HCT116 (cell line): ENCODE results near the gene STK32B. TPM values are rescaled to one million over a fixed set of nuclear protein-coding genes. Genes with fewer than 3 reads are reported as not detected.

Experiments
- ATAC-seq: fragments of 200-7000 bp; cut with Tn5 transposase; 2 replicates; pipeline ENCODE4 v1.9.1; 2020; ENCODE audit warnings: mild to moderate bottlenecking, moderate library complexity
- BruUV-seq: library from RNA; stranded (reverse); fragments of 400-500 nt; replicated peaks from 2 replicates; lab custom pipeline; 2021; lab: Mats Ljungman, UMichigan
- CTCF ChIA-PET: fragments of 300-600 bp; sonication (Branson Sonifier 250); formaldehyde crosslinking; loops from one replicate; lab custom pipeline; 2021; ENCODE audit warnings: antibody characterized with exemption; lab: Charles Lee
- POLR2A ChIA-PET: fragments of 300-600, 350-600 bp; sonication (Branson Sonifier 250); formaldehyde crosslinking; loops from one replicate; lab custom pipeline; 2021; ENCODE audit warnings: antibody characterized with exemption; lab: Charles Lee
- RAD21 ChIA-PET, 2 experiments: fragments of 300-600 bp; sonication (Branson Sonifier 250); formaldehyde crosslinking; loops; one replicate each; lab custom pipeline; 2023; ENCODE audit warnings: low total read pairs in 2 of 2; ENCODE audit not compliant: uncharacterized antibody in 2 of 2, unreplicated experiment in 2 of 2, low non-redundant PET in 1 of 2; lab: Charles Lee
- DNase-seq: peaks from one replicate; pipeline ENCODE4 v3.0.0-alpha.2; 2010; ENCODE audit warnings: low read depth, low spot score
- H2AFZ ChIP-seq: fragments of 200-600 bp; shearing (Covaris generic), sonication (generic); 2 replicates; pipeline ENCODE4 v1.6.1; 2017; ENCODE audit warnings: low read depth, mixed run types, mixed read lengths, antibody characterized with exemption, low read length; ENCODE audit not compliant: poor library complexity, severe bottlenecking
- H3K27ac ChIP-seq: 2 replicates; pipeline ENCODE4 v1.5.1; 2012; ENCODE audit warnings: low read depth, low read length
- H3K27me3 ChIP-seq: fragments of 200-600 bp; sonication (generic); 2 replicates; pipeline ENCODE4 v1.6.1; 2016; ENCODE audit warnings: mixed run types, low read length, mixed read lengths; ENCODE audit not compliant: insufficient read depth
- H3K36me3 ChIP-seq, 2 experiments: fragments of 200-500 bp in 1 of 2; fragments of 200-600 bp in 1 of 2; sonication (Bioruptor generic) in 1 of 2; sonication (generic) in 1 of 2; 2 replicates each; pipeline versions ENCODE4 v1.5.1 to v1.6.1; 2014 to 2016; ENCODE audit warnings: low read length in 2 of 2, inconsistent platforms in 1 of 2, mixed read lengths in 1 of 2, mixed run types in 1 of 2; ENCODE audit not compliant: insufficient read depth in 2 of 2, control insufficient read depth in 1 of 2
- H3K4me1 ChIP-seq, 2 experiments: fragments of 200-600 bp in 1 of 2; sonication (generic) in 1 of 2; 2 replicates each; pipeline versions ENCODE4 v1.5.1 to v1.6.1; 2012 to 2017; ENCODE audit warnings: low read length in 2 of 2, inconsistent platforms in 1 of 2, mild to moderate bottlenecking in 1 of 2, mixed read lengths in 1 of 2, mixed run types in 1 of 2, moderate library complexity in 1 of 2; ENCODE audit not compliant: insufficient read depth in 2 of 2, control insufficient read depth in 1 of 2
- H3K4me2 ChIP-seq: fragments of 200-600 bp; sonication (generic); 2 replicates; pipeline ENCODE4 v1.6.1; 2017; ENCODE audit warnings: mixed run types, low read length, mixed read lengths
- H3K4me3 ChIP-seq, 2 experiments: fragments of 200-600 bp in 1 of 2; sonication (generic) in 1 of 2; replicated peaks in 1 of 2; 2 replicates each; pipeline ENCODE4 v1.5.1; 2011 to 2016; ENCODE audit warnings: low read length in 2 of 2, control low read depth in 1 of 2, low read depth in 1 of 2, mild to moderate bottlenecking in 1 of 2, mixed read lengths in 1 of 2, mixed run types in 1 of 2
- H3K79me2 ChIP-seq: fragments of 200-600 bp; sonication (generic); 2 replicates; pipeline ENCODE4 v1.6.1; 2017; ENCODE audit warnings: mild to moderate bottlenecking, mixed run types, low read length, moderate library complexity, mixed read lengths; ENCODE audit not compliant: insufficient read depth
- H3K9ac ChIP-seq: fragments of 200-600 bp; sonication (generic); 2 replicates; pipeline ENCODE4 v1.6.1; 2016; ENCODE audit warnings: low read length, mixed read lengths
- H3K9me2 ChIP-seq: fragments of 200-600 bp; sonication (generic), shearing (Covaris generic); 2 replicates; pipeline ENCODE4 v1.6.1; 2017; ENCODE audit warnings: mixed run types, mild to moderate bottlenecking, moderate library complexity; ENCODE audit not compliant: insufficient read depth
- H3K9me3 ChIP-seq, 2 experiments: fragments of 200-500 bp in 1 of 2; fragments of 200-600 bp in 1 of 2; sonication (Bioruptor generic) in 1 of 2; sonication (generic) in 1 of 2; 2 replicates each; pipeline ENCODE4 v1.6.1; 2014 to 2017; ENCODE audit warnings: low read length in 2 of 2, mixed read lengths in 2 of 2, inconsistent platforms in 1 of 2, low read depth in 1 of 2, mild to moderate bottlenecking in 1 of 2, mixed run types in 1 of 2, moderate library complexity in 1 of 2; ENCODE audit not compliant: control insufficient read depth in 1 of 2, insufficient read depth in 1 of 2
- H4K20me1 ChIP-seq: fragments of 200-600 bp; sonication (generic), shearing (Covaris generic); 2 replicates; pipeline ENCODE4 v1.6.1; 2017; ENCODE audit warnings: mixed run types, mild to moderate bottlenecking, moderate library complexity; ENCODE audit not compliant: insufficient read depth
- ATF3 ChIP-seq: IDR thresholded peaks from 2 replicates; pipeline ENCODE4 v1.6.1; 2012
- CEBPB ChIP-seq: IDR thresholded peaks from 2 replicates; pipeline ENCODE4 v1.6.1; 2012; ENCODE audit warnings: low read depth
- EGR1 ChIP-seq: IDR thresholded peaks from 2 replicates; pipeline ENCODE4 v1.6.1; 2012; ENCODE audit warnings: low read depth
- EZH2 ChIP-seq: fragments of 200-600 bp; sonication (generic); IDR thresholded peaks from 2 replicates; pipeline ENCODE4 v1.6.1; 2017; ENCODE audit warnings: antibody characterized with exemption, mixed run types
- EZH2phosphoT487 ChIP-seq: fragments of 200-600 bp; IDR thresholded peaks from 2 replicates; pipeline ENCODE4 v1.6.1; 2018; ENCODE audit warnings: antibody characterized with exemption, borderline replicate concordance
- FOSL1 ChIP-seq: IDR thresholded peaks from 2 replicates; pipeline ENCODE4 v1.6.1; 2012; ENCODE audit warnings: low read depth
- MAX ChIP-seq: IDR thresholded peaks from 2 replicates; pipeline ENCODE4 v1.6.1; 2012
- POLR2A ChIP-seq: IDR thresholded peaks from 2 replicates; pipeline ENCODE4 v1.7.0; 2011; ENCODE audit warnings: borderline replicate concordance; ENCODE audit not compliant: insufficient read depth, insufficient read length; ENCODE audit errors: extremely low read depth
- POLR2AphosphoS5 ChIP-seq: IDR thresholded peaks from 2 replicates; pipeline ENCODE4 v1.6.1; 2011; ENCODE audit warnings: mild to moderate bottlenecking, low read depth, low read length, moderate library complexity
- REST ChIP-seq: IDR thresholded peaks from 2 replicates; pipeline ENCODE4 v1.6.1; 2012; ENCODE audit warnings: low read depth
- SIN3A ChIP-seq: IDR thresholded peaks from 2 replicates; pipeline ENCODE4 v1.6.1; 2012; ENCODE audit warnings: low read depth
- YY1 ChIP-seq: IDR thresholded peaks from 2 replicates; pipeline ENCODE4 v1.6.1; 2011; ENCODE audit warnings: low read length, low read depth, moderate library complexity, mild to moderate bottlenecking; ENCODE audit not compliant: insufficient replicate concordance; ENCODE audit errors: extremely low read depth
- intact Hi-C: fragments of 100-400 bp; cut with micrococcal nuclease; formaldehyde crosslinking; loops from 2 replicates; pipeline ENCODE4 v1.10.0; 2022
- total RNA-seq: library from RNA; stranded (reverse); gene quantifications from one replicate; pipeline ENCODE4 v1.2.1, GENCODE V29; 2021; ENCODE audit not compliant: unreplicated experiment

Gene STK32B
- total RNA-seq, 1 experiment from 2014 or later, result not detected

- no peaks in the 10 kb centered on the region for H3K4me1 ChIP-seq
- no peaks in the 10 kb centered on the region for H3K36me3 ChIP-seq
- no peaks in the 10 kb centered on the region for H3K9me2 ChIP-seq
- RAD21 ChIA-PET, result no interaction called here
- no peaks in the 10 kb centered on the region for H3K9me3 ChIP-seq
- POLR2A ChIA-PET, result no interaction called here
- H3K4me2 ChIP-seq, result no peak overlapping the region
- H3K79me2 ChIP-seq, result no peaks in the 10 kb centered on the region
- H3K4me3 ChIP-seq, result no peak overlapping the region
- DNase-seq, result no peak
- intact Hi-C loops, result no loop called here
- H4K20me1 ChIP-seq, result no peaks in the 10 kb centered on the region
- H2AFZ ChIP-seq, result no peak overlapping the region
- H3K27me3 ChIP-seq, result peaks cover 14% of the 10 kb centered on the region; the same call in 1 of the 2 replicates
- no peak for TF ChIP-seq POLR2A
- TF ChIP-seq YY1, result no peak
- no peak for TF ChIP-seq ATF3
- TF ChIP-seq SIN3A, result no peak
- TF ChIP-seq EZH2phosphoT487, result no peak
- no peak for TF ChIP-seq MAX
- TF ChIP-seq POLR2AphosphoS5, result no peak
- TF ChIP-seq EZH2, result no peak
- no peak for TF ChIP-seq REST
- no peak for TF ChIP-seq FOSL1
- TF ChIP-seq EGR1, result no peak
- TF ChIP-seq CEBPB, result no peak
- no peak for ATAC-seq
- no TSS peak for BruUV-seq
- H3K9ac ChIP-seq, result no peak overlapping the region
- CTCF ChIA-PET, result no interaction called here
- no peak overlapping the region for H3K27ac ChIP-seq
Observed at GRCh38 chr4:5192271-5192670, 141.0 kb downstream of the STK32B start.
